K562 (cell line): ENCODE results near the gene SPINT3. TPM values are rescaled to one million over a fixed set of nuclear protein-coding genes. Genes with fewer than 3 reads are reported as not detected.

ENCODE experiments used
- CBFA2T2 ChIP-seq: fragments of 450-650 bp; conservative IDR thresholded peaks from 2 replicates; pipeline ENCODE4 v1.6.1; 2017; ENCODE audit warnings: mild to moderate bottlenecking
- HDAC3 ChIP-seq: fragments of 450-650 bp; IDR thresholded peaks from 2 replicates; pipeline ENCODE4 v1.6.1; 2018; ENCODE audit warnings: borderline replicate concordance, mild to moderate bottlenecking, moderate library complexity; ENCODE audit not compliant: partially characterized antibody
- ZNF239 ChIP-seq: fragments of 250-450 bp; sonication (Bioruptor Pico); IDR thresholded peaks from 2 replicates; pipeline ENCODE4 v1.4.0; 2020; ENCODE audit warnings: mild to moderate bottlenecking
- ZNF431 ChIP-seq: sonication (generic); formaldehyde crosslinking; IDR thresholded peaks from 2 replicates; pipeline ENCODE4 v1.8.0; 2022; ENCODE audit warnings: mild to moderate bottlenecking, missing genetic modification reagents
- ZNF511 ChIP-seq: sonication (generic); formaldehyde crosslinking; IDR thresholded peaks from 2 replicates; pipeline ENCODE4 v1.8.0; 2022; ENCODE audit warnings: mild to moderate bottlenecking, missing genetic modification reagents
- polyA plus RNA-seq, 8 experiments: library from polyadenylated mRNA; depleted of rRNA in 4 of 8; stranded (reverse) in 5 of 8; unstranded in 3 of 8; fragments of >200 nt; fragmentation: Nextera tagmentation in 2 of 8; fragmentation: Illumina TruSeq in 1 of 8; extraction: Ambion mirVana in 2 of 8; extraction: Trizol in 1 of 8; gene quantifications; 2 replicates each; pipeline versions ENCODE4 v1.2.1 to v1.2.3, GENCODE V29; 2011 to 2014; ENCODE audit warnings: inconsistent platforms in 1 of 8, missing spikeins in 1 of 8
- total RNA-seq, 7 experiments: library from RNA; depleted of rRNA in 6 of 7; stranded (reverse); fragments of >200 nt in 6 of 7; fragmentation: Illumina TruSeq in 2 of 7; extraction: Trizol in 2 of 7; gene quantifications; 2 replicates each; pipeline versions ENCODE4 v1.2.1 to v1.2.3, GENCODE V29; 2011 to 2021; ENCODE audit warnings: low replicate concordance in 1 of 7
- TF ChIP-seq, protein P1 (sequence below), 2 experiments: IDR thresholded peaks; 2 replicates each; pipeline ENCODE4 v1.6.1; 2012; ENCODE audit warnings: improper control_type of control experiment in 2 of 2, low read depth in 2 of 2, low read length in 2 of 2, borderline replicate concordance in 1 of 2
- TF ChIP-seq, protein P2 (sequence below): fragments of 450-650 bp; formaldehyde crosslinking; IDR thresholded peaks from 2 replicates; pipeline ENCODE4 v1.4.0; 2020; ENCODE audit warnings: mild to moderate bottlenecking, moderate library complexity

The SPINT3 gene
- total and polyA plus RNA-seq, 9 of the 15 experiments (the other 6 are each of a cell fraction or from before 2014, with no cell fraction given): not detected

GRCh38 chr20:45467172-45467571 is 48.2 kb downstream of the SPINT3 start (continued):
- TF ChIP-seq, protein P1, sequence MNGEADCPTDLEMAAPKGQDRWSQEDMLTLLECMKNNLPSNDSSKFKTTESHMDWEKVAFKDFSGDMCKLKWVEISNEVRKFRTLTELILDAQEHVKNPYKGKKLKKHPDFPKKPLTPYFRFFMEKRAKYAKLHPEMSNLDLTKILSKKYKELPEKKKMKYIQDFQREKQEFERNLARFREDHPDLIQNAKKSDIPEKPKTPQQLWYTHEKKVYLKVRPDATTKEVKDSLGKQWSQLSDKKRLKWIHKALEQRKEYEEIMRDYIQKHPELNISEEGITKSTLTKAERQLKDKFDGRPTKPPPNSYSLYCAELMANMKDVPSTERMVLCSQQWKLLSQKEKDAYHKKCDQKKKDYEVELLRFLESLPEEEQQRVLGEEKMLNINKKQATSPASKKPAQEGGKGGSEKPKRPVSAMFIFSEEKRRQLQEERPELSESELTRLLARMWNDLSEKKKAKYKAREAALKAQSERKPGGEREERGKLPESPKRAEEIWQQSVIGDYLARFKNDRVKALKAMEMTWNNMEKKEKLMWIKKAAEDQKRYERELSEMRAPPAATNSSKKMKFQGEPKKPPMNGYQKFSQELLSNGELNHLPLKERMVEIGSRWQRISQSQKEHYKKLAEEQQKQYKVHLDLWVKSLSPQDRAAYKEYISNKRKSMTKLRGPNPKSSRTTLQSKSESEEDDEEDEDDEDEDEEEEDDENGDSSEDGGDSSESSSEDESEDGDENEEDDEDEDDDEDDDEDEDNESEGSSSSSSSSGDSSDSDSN (IDR thresholded peaks at IDR 0.05; ENCODE audit: borderline replicate concordance in 1 of 2, low read depth in 2 of 2, low read length in 2 of 2): no peak
- TF ChIP-seq ZNF511 (no peak), ZNF431 (CRISPR knock-in tag) (no peak), ZNF239 (CRISPR knock-in tag) (no peak), CBFA2T2 (no peak), HDAC3 (no peak)
- TF ChIP-seq, protein P2, sequence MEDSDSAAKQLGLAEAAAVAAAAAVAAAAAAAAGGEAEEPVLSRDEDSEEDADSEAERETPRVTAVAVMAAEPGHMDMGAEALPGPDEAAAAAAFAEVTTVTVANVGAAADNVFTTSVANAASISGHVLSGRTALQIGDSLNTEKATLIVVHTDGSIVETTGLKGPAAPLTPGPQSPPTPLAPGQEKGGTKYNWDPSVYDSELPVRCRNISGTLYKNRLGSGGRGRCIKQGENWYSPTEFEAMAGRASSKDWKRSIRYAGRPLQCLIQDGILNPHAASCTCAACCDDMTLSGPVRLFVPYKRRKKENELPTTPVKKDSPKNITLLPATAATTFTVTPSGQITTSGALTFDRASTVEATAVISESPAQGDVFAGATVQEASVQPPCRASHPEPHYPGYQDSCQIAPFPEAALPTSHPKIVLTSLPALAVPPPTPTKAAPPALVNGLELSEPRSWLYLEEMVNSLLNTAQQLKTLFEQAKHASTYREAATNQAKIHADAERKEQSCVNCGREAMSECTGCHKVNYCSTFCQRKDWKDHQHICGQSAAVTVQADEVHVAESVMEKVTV (CRISPR knock-in tag): no peak
